SH-SY5Y (cell line): Measurements from ENCODE around the gene ANXA1.

Source experiments
- GATA2 ChIP-seq: IDR thresholded peaks from 2 replicates; pipeline ENCODE4 v1.6.1; 2011; ENCODE audit warnings: mild to moderate bottlenecking, low read depth, low read length
- GATA3 ChIP-seq: IDR thresholded peaks from 2 replicates; pipeline ENCODE4 v1.6.1; 2011; ENCODE audit warnings: low read depth, mild to moderate bottlenecking, low read length, moderate library complexity

GRCh38 chr9:73116880-73117279 is 34.8 kb upstream of the ANXA1 start:
- TF ChIP-seq GATA2 (no peak), GATA3 (no peak)
